K562 (cell line): ENCODE data around the gene TTC31. TPM values are rescaled to one million over a fixed set of nuclear protein-coding genes. Genes with fewer than 3 reads are reported as not detected.

Experiments
- ATAC-seq: fragments of 200-7000 bp; cut with Tn5 transposase; 3 replicates; pipeline ENCODE4 v1.9.1; 2020; ENCODE audit warnings: moderate library complexity
- BruUV-seq: library from RNA; stranded (reverse); fragments of 400-500 nt; replicated peaks from 2 replicates; lab custom pipeline; 2021; lab: Mats Ljungman, UMichigan
- CTCF ChIA-PET: fragments of 300-600 bp; formaldehyde crosslinking; extraction: SDS; loops from one replicate; lab custom pipeline; 2021; ENCODE audit warnings: low intra/inter-chr PET ratio; lab: Yijun Ruan, JAX
- POLR2A ChIA-PET: fragments of 300-600, 350-650 bp; sonication (Branson Sonifier 250); formaldehyde crosslinking; extraction: SDS; loops from one replicate; lab custom pipeline; 2021; ENCODE audit warnings: antibody characterized with exemption, inconsistent platforms; lab: Yijun Ruan, JAX
- DNase-seq, 4 experiments: peaks; one replicate each; pipeline versions ENCODE4 v3.0.0 to v3.0.0-alpha.2; 2011 to 2018; ENCODE audit warnings: low spot score in 3 of 4, mixed read lengths in 3 of 4; ENCODE audit errors: extremely low read depth in 1 of 4
- FAIRE-seq: peaks from 2 replicates; lab custom pipeline; 2011; peaks lifted over from hg19 to GRCh38; lab: Jason Lieb, UNC
- H2AFZ ChIP-seq: 2 replicates; pipeline ENCODE4 v1.6.0; 2011; ENCODE audit warnings: low read depth, low read length, control low read depth, inconsistent platforms
- H3K27ac ChIP-seq: fragments of 200-600 bp; 3 replicates; pipeline ENCODE4 v1.8.0; 2011; ENCODE audit warnings: low read depth, mild to moderate bottlenecking, control low read depth, inconsistent platforms, low read length, moderate library complexity, mixed read lengths; ENCODE audit errors: extremely low read depth
- H3K27me3 ChIP-seq, 2 experiments: fragments of 300-600 bp in 1 of 2; 2 replicates in 1 of 2; 3 replicates in 1 of 2; pipeline versions ENCODE4 v1.6.0 to v1.8.0; 2011; ENCODE audit warnings: inconsistent platforms in 2 of 2, low read length in 2 of 2, mild to moderate bottlenecking in 1 of 2, mixed read lengths in 1 of 2, moderate library complexity in 1 of 2; ENCODE audit not compliant: control insufficient read depth in 2 of 2, insufficient read depth in 2 of 2
- H3K36me3 ChIP-seq: fragments of 300-600 bp; 3 replicates; pipeline ENCODE4 v1.8.0; 2011; ENCODE audit warnings: mild to moderate bottlenecking, low read length, inconsistent platforms; ENCODE audit not compliant: control insufficient read depth, insufficient read depth
- H3K4me1 ChIP-seq, 2 experiments: fragments of 200-600 bp in 1 of 2; replicated peaks in 1 of 2; 2 replicates in 1 of 2; 3 replicates in 1 of 2; pipeline versions ENCODE4 v1.5.1 to v1.8.0; 2011; ENCODE audit warnings: inconsistent platforms in 2 of 2, low read length in 2 of 2, mild to moderate bottlenecking in 1 of 2, mixed read lengths in 1 of 2, moderate library complexity in 1 of 2; ENCODE audit not compliant: control insufficient read depth in 2 of 2, insufficient read depth in 2 of 2
- H3K4me2 ChIP-seq: 2 replicates; pipeline ENCODE4 v1.6.1; 2011; ENCODE audit warnings: low read length, control low read depth, inconsistent platforms, mixed read lengths; ENCODE audit not compliant: insufficient read depth
- H3K4me3 ChIP-seq: fragments of 200-600 bp; sonication (generic), shearing (Covaris generic); 2 replicates; pipeline ENCODE4 v1.5.1; 2016; ENCODE audit warnings: control low read depth, inconsistent platforms
- H3K79me2 ChIP-seq: fragments of 200-600 bp; 3 replicates; pipeline ENCODE4 v1.8.0; 2011; ENCODE audit warnings: low read length, inconsistent platforms; ENCODE audit not compliant: control insufficient read depth, insufficient read depth
- H3K9ac ChIP-seq, 2 experiments: 2 replicates each; pipeline versions ENCODE4 v1.6.0 to v1.6.1; 2011; ENCODE audit warnings: low read depth in 2 of 2, low read length in 2 of 2, control low read depth in 1 of 2, inconsistent platforms in 1 of 2, mild to moderate bottlenecking in 1 of 2, mixed read lengths in 1 of 2; ENCODE audit not compliant: insufficient read depth in 1 of 2
- H3K9me1 ChIP-seq: one replicate; pipeline ENCODE4 v1.6.0; 2011; ENCODE audit warnings: inconsistent platforms, mild to moderate bottlenecking, low read length, moderate library complexity; ENCODE audit not compliant: control insufficient read depth, insufficient read depth
- H3K9me3 ChIP-seq: replicated peaks from 2 replicates; pipeline ENCODE4 v1.5.1; 2011; ENCODE audit warnings: low read depth, low read length, inconsistent platforms; ENCODE audit not compliant: control insufficient read depth, insufficient read depth
- H4K20me1 ChIP-seq: replicated peaks from 2 replicates; pipeline ENCODE4 v1.6.1; 2011; ENCODE audit warnings: low read length, inconsistent platforms, mixed read lengths; ENCODE audit not compliant: control insufficient read depth, insufficient read depth
- CBX1 ChIP-seq: sonication (generic); IDR thresholded peaks from 2 replicates; pipeline ENCODE4 v1.6.1; 2016; ENCODE audit warnings: antibody characterized with exemption, low read depth, mild to moderate bottlenecking
- HDAC2 ChIP-seq: fragments of 450-650 bp; IDR thresholded peaks from 2 replicates; pipeline ENCODE4 v1.6.1; 2016; ENCODE audit warnings: mild to moderate bottlenecking
- HNRNPLL ChIP-seq: fragments of 200-400 bp; formaldehyde crosslinking; IDR thresholded peaks from 2 replicates; pipeline ENCODE4 v1.6.1; 2017; ENCODE audit warnings: low read length, low read depth, mild to moderate bottlenecking; ENCODE audit not compliant: poor library complexity, severe bottlenecking
- JUNB ChIP-seq: fragments of 450-650 bp; formaldehyde crosslinking; conservative IDR thresholded peaks from 2 replicates; pipeline ENCODE4 v1.4.0; 2020; ENCODE audit warnings: mild to moderate bottlenecking
- PCBP1 ChIP-seq: fragments of 200-400 bp; formaldehyde crosslinking; IDR thresholded peaks from 2 replicates; pipeline ENCODE4 v1.6.1; 2018; ENCODE audit warnings: mild to moderate bottlenecking, low read depth, low read length; ENCODE audit not compliant: poor library complexity, severe bottlenecking
- POLR2H ChIP-seq: IDR thresholded peaks from 2 replicates; pipeline ENCODE4 v1.6.1; 2016; ENCODE audit warnings: missing genetic modification characterization, low read depth, mild to moderate bottlenecking, control low read depth, missing compliant biosample characterization, moderate library complexity
- TFAM ChIP-seq: fragments of 250-450 bp; sonication (Bioruptor Pico); conservative IDR thresholded peaks from 2 replicates; pipeline ENCODE4 v1.5.0; 2021; ENCODE audit warnings: mild to moderate bottlenecking, moderate library complexity
- WHSC1 ChIP-seq: IDR thresholded peaks from one replicate; pipeline ENCODE4 v1.6.1; 2012; ENCODE audit warnings: low read length, control low read depth, inconsistent platforms
- ZNF165 ChIP-seq: fragments of 250-450 bp; sonication (Bioruptor Pico); IDR thresholded peaks from 2 replicates; pipeline ENCODE4 v1.4.0; 2020; ENCODE audit warnings: borderline replicate concordance
- ZNF23 ChIP-seq: fragments of 250-450 bp; sonication (Bioruptor Pico); IDR thresholded peaks from 2 replicates; pipeline ENCODE4 v1.4.0; 2020; ENCODE audit warnings: mild to moderate bottlenecking
- WGBS: fragments of 100-300 bp; shearing (Covaris generic); methylation state at CpG from one replicate; pipeline ENCODE4 v1.1.6; 2016; ENCODE audit warnings: low coverage, mixed read lengths; ENCODE audit not compliant: insufficient coverage; ENCODE audit errors: missing lambda C conversion rate; 5-methylcytosine and 5-hydroxymethylcytosine counted together
- in situ Hi-C: fragments of 300-500 bp; cut with MboI; formaldehyde crosslinking; loops from 4 replicates; pipeline ENCODE4 v1.15.0; 2018; ENCODE audit warnings: inconsistent platforms, mixed read lengths
- intact Hi-C: fragments of 100-400 bp; cut with micrococcal nuclease; formaldehyde crosslinking; loops from 2 replicates; pipeline ENCODE4 v1.14.2; 2022
- polyA plus RNA-seq, 8 experiments: library from polyadenylated mRNA; depleted of rRNA in 4 of 8; stranded (reverse) in 5 of 8; unstranded in 3 of 8; fragments of >200 nt; fragmentation: Nextera tagmentation in 2 of 8; fragmentation: Illumina TruSeq in 1 of 8; extraction: Ambion mirVana in 2 of 8; extraction: Trizol in 1 of 8; gene quantifications; 2 replicates each; pipeline versions ENCODE4 v1.2.1 to v1.2.3, GENCODE V29; 2011 to 2014; ENCODE audit warnings: inconsistent platforms in 1 of 8, missing spikeins in 1 of 8
- total RNA-seq, 7 experiments: library from RNA; depleted of rRNA in 6 of 7; stranded (reverse); fragments of >200 nt in 6 of 7; fragmentation: Illumina TruSeq in 2 of 7; extraction: Trizol in 2 of 7; gene quantifications; 2 replicates each; pipeline versions ENCODE4 v1.2.1 to v1.2.3, GENCODE V29; 2011 to 2021; ENCODE audit warnings: low replicate concordance in 1 of 7
- TF ChIP-seq, protein P1 (sequence below): fragments of 450-650 bp; IDR thresholded peaks from 2 replicates; pipeline ENCODE4 v1.6.1; 2017; ENCODE audit warnings: antibody characterized with exemption

The TTC31 gene
- total and polyA plus RNA-seq, 9 of the 15 experiments (the other 6 are each of a cell fraction or from before 2014, with no cell fraction given), result 4.7 to 30.5 (median 15.9) TPM

DNA sequence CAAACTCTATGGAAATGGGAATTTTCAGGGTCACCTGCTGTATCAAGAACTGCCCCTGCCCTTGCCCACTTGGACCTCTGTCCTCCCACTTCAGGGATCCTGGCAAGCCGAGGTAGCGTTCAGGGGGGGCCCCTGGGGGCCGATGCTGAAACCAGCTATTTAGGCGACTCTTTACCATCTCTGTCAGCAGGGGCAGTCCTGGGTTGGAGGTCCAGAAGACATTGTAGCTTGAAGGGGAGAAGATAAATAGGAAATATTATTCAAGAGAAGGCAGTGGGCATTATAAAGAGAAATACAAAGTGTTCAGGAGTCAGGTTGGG, 20.1 kb upstream of the TTC31 start:
- 96% methylated on average over 4 of the region's 4 CpGs for WGBS
- in situ Hi-C loops, result no loop called here
- no peak for TF ChIP-seq WHSC1
- TF ChIP-seq, protein P1, sequence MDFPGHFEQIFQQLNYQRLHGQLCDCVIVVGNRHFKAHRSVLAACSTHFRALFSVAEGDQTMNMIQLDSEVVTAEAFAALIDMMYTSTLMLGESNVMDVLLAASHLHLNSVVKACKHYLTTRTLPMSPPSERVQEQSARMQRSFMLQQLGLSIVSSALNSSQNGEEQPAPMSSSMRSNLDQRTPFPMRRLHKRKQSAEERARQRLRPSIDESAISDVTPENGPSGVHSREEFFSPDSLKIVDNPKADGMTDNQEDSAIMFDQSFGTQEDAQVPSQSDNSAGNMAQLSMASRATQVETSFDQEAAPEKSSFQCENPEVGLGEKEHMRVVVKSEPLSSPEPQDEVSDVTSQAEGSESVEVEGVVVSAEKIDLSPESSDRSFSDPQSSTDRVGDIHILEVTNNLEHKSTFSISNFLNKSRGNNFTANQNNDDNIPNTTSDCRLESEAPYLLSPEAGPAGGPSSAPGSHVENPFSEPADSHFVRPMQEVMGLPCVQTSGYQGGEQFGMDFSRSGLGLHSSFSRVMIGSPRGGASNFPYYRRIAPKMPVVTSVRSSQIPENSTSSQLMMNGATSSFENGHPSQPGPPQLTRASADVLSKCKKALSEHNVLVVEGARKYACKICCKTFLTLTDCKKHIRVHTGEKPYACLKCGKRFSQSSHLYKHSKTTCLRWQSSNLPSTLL, result no peak
- no peak for TF ChIP-seq ZNF165
- no peak for TF ChIP-seq ZNF23 (CRISPR knock-in tag)
- TF ChIP-seq JUNB (CRISPR knock-in tag), result no peak
- TF ChIP-seq TFAM (CRISPR knock-in tag), result no peak
- no peak for TF ChIP-seq PCBP1
- no peak for TF ChIP-seq POLR2H (tag)
- TF ChIP-seq HNRNPLL, result no peak
- TF ChIP-seq CBX1, result no peak
- TF ChIP-seq HDAC2, result no peak
- no peaks in the 10 kb centered on the region for H3K9me3 ChIP-seq
- peaks cover 21% of the 10 kb centered on the region for H3K79me2 ChIP-seq
- FAIRE-seq, result no peak
- H3K36me3 ChIP-seq, result peaks cover 25% of the 10 kb centered on the region
- H3K4me2 ChIP-seq, result no peak overlapping the region
- H4K20me1 ChIP-seq, result no peaks in the 10 kb centered on the region; the same call in 1 of the 2 replicates
- no peaks in the 10 kb centered on the region for H3K27me3 ChIP-seq
- H3K4me3 ChIP-seq, result no peak overlapping the region
- intact Hi-C loops, result no loop called here
- no peak for ATAC-seq
- no peak overlapping the region for H3K9ac ChIP-seq
- DNase-seq, result no peak
- no peak overlapping the region for H3K27ac ChIP-seq
- peaks cover 7 to 44% of the 10 kb centered on the region in 2 experiments; a peak in 4 of 5 replicates for H3K4me1 ChIP-seq
- CTCF ChIA-PET, result interaction anchor here (0.6 kb wide), 1 partner anchor 63 kb away, joined by 3 read pairs; no protein-coding TSS in a partner anchor
- H2AFZ ChIP-seq, result no peak overlapping the region
- POLR2A ChIA-PET, result no interaction called here
- H3K9me1 ChIP-seq, result no peaks in the 10 kb centered on the region
- BruUV-seq, result no TSS peak
